GM12878 (cell line): ENCODE measurements around the gene HSPA1B. TPM values are rescaled to one million over a fixed set of nuclear protein-coding genes. Genes with fewer than 3 reads are reported as not detected.

ENCODE experiments used
- ATAC-seq: fragments of 200-7000 bp; cut with Tn5 transposase; 3 replicates; pipeline ENCODE4 v1.9.1; 2020; ENCODE audit warnings: mild to moderate bottlenecking, moderate library complexity
- BruUV-seq: library from RNA; stranded (reverse); fragments of 400-500 nt; replicated peaks from 2 replicates; lab custom pipeline; 2021; lab: Mats Ljungman, UMichigan
- CTCF ChIA-PET: fragments of 300-600 bp; sonication (Branson Sonifier 250); formaldehyde crosslinking; extraction: SDS; loops from one replicate; lab custom pipeline; 2021; ENCODE audit warnings: inconsistent platforms; lab: Yijun Ruan, JAX
- POLR2A ChIA-PET: fragments of 350-600 bp; formaldehyde crosslinking; extraction: SDS; loops from one replicate; lab custom pipeline; 2021; ENCODE audit warnings: inconsistent platforms; lab: Charles Lee
- RAD21 ChIA-PET: fragments of 300-600 bp; sonication (Branson Sonifier 250); formaldehyde crosslinking; loops from one replicate; lab custom pipeline; 2023; ENCODE audit warnings: antibody characterized with exemption; ENCODE audit not compliant: unreplicated experiment; lab: Charles Lee
- SMC1A ChIA-PET: fragments of 300-600 bp; sonication (Branson Sonifier 250); formaldehyde crosslinking; loops from one replicate; lab custom pipeline; 2023; ENCODE audit not compliant: unreplicated experiment, uncharacterized antibody; lab: Charles Lee
- DNase-seq: peaks from one replicate; pipeline ENCODE4 v3.0.0-alpha.2; 2011; ENCODE audit warnings: low read depth, low spot score
- FAIRE-seq: peaks from 3 replicates; lab custom pipeline; 2011; peaks lifted over from hg19 to GRCh38; lab: Jason Lieb, UNC
- H2AFZ ChIP-seq: 2 replicates; pipeline ENCODE4 v1.6.0; 2011; ENCODE audit warnings: low read depth, low read length, control low read depth; ENCODE audit not compliant: control insufficient read depth
- H3K27ac ChIP-seq: 2 replicates; pipeline ENCODE4 v1.5.1; 2011; ENCODE audit warnings: control low read depth; ENCODE audit not compliant: control insufficient read depth, insufficient read depth
- H3K27me3 ChIP-seq, 2 experiments: replicated peaks in 1 of 2; 2 replicates each; pipeline versions ENCODE4 v1.6.0 to v1.6.1; 2011; ENCODE audit warnings: low read length in 1 of 2; ENCODE audit not compliant: control insufficient read depth in 2 of 2, insufficient read depth in 2 of 2
- H3K36me3 ChIP-seq, 2 experiments: 2 replicates each; pipeline ENCODE4 v1.5.1; 2011; ENCODE audit warnings: low read length in 1 of 2; ENCODE audit not compliant: control insufficient read depth in 2 of 2, insufficient read depth in 2 of 2
- H3K4me1 ChIP-seq: 2 replicates; pipeline ENCODE4 v1.6.1; 2011; ENCODE audit warnings: mild to moderate bottlenecking, low read length, moderate library complexity, mixed read lengths; ENCODE audit not compliant: control insufficient read depth, insufficient read depth
- H3K4me2 ChIP-seq: 2 replicates; pipeline ENCODE4 v1.6.0; 2011; ENCODE audit warnings: control low read depth; ENCODE audit not compliant: control insufficient read depth, insufficient read depth
- H3K4me3 ChIP-seq: fragments of 200-600 bp; sonication (generic); 2 replicates; pipeline ENCODE4 v1.5.1; 2016
- H3K79me2 ChIP-seq: 2 replicates; pipeline ENCODE4 v1.6.0; 2011; ENCODE audit warnings: low read length; ENCODE audit not compliant: control insufficient read depth, insufficient read depth
- H3K9ac ChIP-seq: 2 replicates; pipeline ENCODE4 v1.8.0; 2011; ENCODE audit warnings: low read length, control low read depth, mixed read lengths; ENCODE audit not compliant: control insufficient read depth, insufficient read depth
- H3K9me3 ChIP-seq: replicated peaks from 3 replicates; pipeline ENCODE4 v1.5.1; 2011; ENCODE audit warnings: mild to moderate bottlenecking, low read length; ENCODE audit not compliant: control insufficient read depth, insufficient read depth
- H4K20me1 ChIP-seq: 2 replicates; pipeline ENCODE4 v1.6.0; 2011; ENCODE audit not compliant: control insufficient read depth, insufficient read depth
- CHD4 ChIP-seq: fragments of 200-600 bp; sonication (generic); IDR thresholded peaks from 2 replicates; pipeline ENCODE4 v1.6.1; 2016; ENCODE audit warnings: mild to moderate bottlenecking
- GATAD2B ChIP-seq: fragments of 450-650 bp; conservative IDR thresholded peaks from 2 replicates; pipeline ENCODE4 v1.6.1; 2017; ENCODE audit warnings: low read depth, mild to moderate bottlenecking, moderate library complexity
- KLF5 ChIP-seq: fragments of 450-650 bp; IDR thresholded peaks from 2 replicates; pipeline ENCODE4 v1.6.1; 2014; ENCODE audit warnings: mild to moderate bottlenecking; ENCODE audit not compliant: partially characterized antibody
- NFYA ChIP-seq: IDR thresholded peaks from 2 replicates; pipeline ENCODE4 v1.6.1; 2011; ENCODE audit warnings: low read depth, mild to moderate bottlenecking, low read length, improper control_type of control experiment, borderline replicate concordance
- POLR2AphosphoS2 ChIP-seq: IDR thresholded peaks from 2 replicates; pipeline ENCODE4 v1.6.1; 2011; ENCODE audit warnings: low read depth, mild to moderate bottlenecking, low read length, improper control_type of control experiment, moderate library complexity
- SP1 ChIP-seq: IDR thresholded peaks from one replicate; pipeline ENCODE4 v1.6.1; 2011; ENCODE audit warnings: low read depth, low read length
- SREBF2 ChIP-seq: IDR thresholded peaks from 2 replicates; pipeline ENCODE4 v1.6.1; 2012; ENCODE audit warnings: mild to moderate bottlenecking, low read length
- SUPT20H ChIP-seq: IDR thresholded peaks from 2 replicates; pipeline ENCODE4 v1.6.1; 2011; ENCODE audit warnings: low read depth, mild to moderate bottlenecking, low read length, moderate library complexity, borderline replicate concordance; ENCODE audit not compliant: control insufficient read depth
- WGBS: methylation state at CpG from one replicate; pipeline ENCODE4 v1.1.6; 2016; ENCODE audit warnings: low lambda C conversion rate; ENCODE audit not compliant: insufficient replicate concordance, insufficient coverage; ENCODE audit errors: missing lambda C conversion rate; 5-methylcytosine and 5-hydroxymethylcytosine counted together
- in situ Hi-C: fragments of 300-500 bp; cut with MboI; formaldehyde crosslinking; loops from 9 replicates; pipeline ENCODE4 v1.14.3; 2018; ENCODE audit warnings: mixed read lengths
- intact Hi-C: fragments of 100-400 bp; cut with micrococcal nuclease; formaldehyde crosslinking; loops from one replicate; pipeline ENCODE4 v1.14.2; 2022; ENCODE audit not compliant: unreplicated experiment
- polyA plus RNA-seq, 11 experiments: library from polyadenylated mRNA; depleted of rRNA in 4 of 11; unstranded in 6 of 11; stranded (reverse) in 5 of 11; fragments of >200 nt; fragmentation: Nextera tagmentation in 4 of 11; fragmentation: Illumina TruSeq in 1 of 11; extraction: Ambion mirVana in 4 of 11; extraction: Trizol in 1 of 11; gene quantifications; 1 replicate in 1 of 11; 2 replicates in 10 of 11; pipeline versions ENCODE4 v1.2.1 to v1.2.3, GENCODE V29; 2011 to 2016; ENCODE audit warnings: inconsistent platforms in 2 of 11, missing spikeins in 2 of 11, low read depth in 1 of 11
- total RNA-seq, 4 experiments: library from RNA; depleted of rRNA in 3 of 4; stranded (reverse); fragments of >200 nt in 3 of 4; fragmentation: Illumina TruSeq in 1 of 4; extraction: Trizol in 1 of 4; gene quantifications; 2 replicates each; pipeline versions ENCODE4 v1.2.1 to v1.2.3, GENCODE V29; 2013 to 2021
- TF ChIP-seq, protein P1 (sequence below): fragments of 450-650 bp; IDR thresholded peaks from 2 replicates; pipeline ENCODE4 v1.6.1; 2017; ENCODE audit warnings: low read depth, mild to moderate bottlenecking, moderate library complexity
- TF ChIP-seq, protein P2 (sequence below): IDR thresholded peaks from 2 replicates; pipeline ENCODE4 v1.6.1; 2011; ENCODE audit warnings: mild to moderate bottlenecking, low read depth, low read length, moderate library complexity; ENCODE audit not compliant: insufficient replicate concordance
- TF ChIP-seq, protein P3 (sequence below): IDR thresholded peaks from 2 replicates; pipeline ENCODE4 v1.6.1; 2011; ENCODE audit warnings: low read depth, mild to moderate bottlenecking, low read length, moderate library complexity, borderline replicate concordance; ENCODE audit errors: extremely low read depth
- TF ChIP-seq, protein P4 (sequence below): fragments of 450-650 bp; IDR thresholded peaks from 2 replicates; pipeline ENCODE4 v1.6.1; 2016; ENCODE audit warnings: mild to moderate bottlenecking

HSPA1B gene
- total and polyA plus RNA-seq, 10 of the 15 experiments (the other 5 are each of a cell fraction or from before 2014, with no cell fraction given), result 0.11 to 40.5 (median 12.8) TPM

DNA sequence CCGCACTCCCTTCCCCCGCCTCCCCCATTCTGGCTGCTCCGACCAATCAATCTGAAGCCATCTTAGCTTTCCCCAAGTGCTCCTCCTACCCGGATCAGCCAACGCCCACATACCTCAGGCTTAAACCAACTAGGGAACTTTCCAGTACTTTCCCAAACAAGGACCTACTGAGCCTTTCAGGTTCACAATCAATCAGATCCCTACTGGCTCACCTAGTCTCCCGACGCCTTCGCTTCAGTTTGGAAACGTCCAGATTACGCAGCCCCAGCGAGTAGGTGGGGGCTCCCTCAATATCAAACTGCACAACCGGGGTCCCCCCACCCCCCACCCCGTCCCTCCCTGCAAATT, 12.9 kb upstream of the HSPA1B start (continued):
- TF ChIP-seq, protein P1, sequence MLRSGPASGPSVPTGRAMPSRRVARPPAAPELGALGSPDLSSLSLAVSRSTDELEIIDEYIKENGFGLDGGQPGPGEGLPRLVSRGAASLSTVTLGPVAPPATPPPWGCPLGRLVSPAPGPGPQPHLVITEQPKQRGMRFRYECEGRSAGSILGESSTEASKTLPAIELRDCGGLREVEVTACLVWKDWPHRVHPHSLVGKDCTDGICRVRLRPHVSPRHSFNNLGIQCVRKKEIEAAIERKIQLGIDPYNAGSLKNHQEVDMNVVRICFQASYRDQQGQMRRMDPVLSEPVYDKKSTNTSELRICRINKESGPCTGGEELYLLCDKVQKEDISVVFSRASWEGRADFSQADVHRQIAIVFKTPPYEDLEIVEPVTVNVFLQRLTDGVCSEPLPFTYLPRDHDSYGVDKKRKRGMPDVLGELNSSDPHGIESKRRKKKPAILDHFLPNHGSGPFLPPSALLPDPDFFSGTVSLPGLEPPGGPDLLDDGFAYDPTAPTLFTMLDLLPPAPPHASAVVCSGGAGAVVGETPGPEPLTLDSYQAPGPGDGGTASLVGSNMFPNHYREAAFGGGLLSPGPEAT, result peak; percentile 75
- TF ChIP-seq, protein P2, sequence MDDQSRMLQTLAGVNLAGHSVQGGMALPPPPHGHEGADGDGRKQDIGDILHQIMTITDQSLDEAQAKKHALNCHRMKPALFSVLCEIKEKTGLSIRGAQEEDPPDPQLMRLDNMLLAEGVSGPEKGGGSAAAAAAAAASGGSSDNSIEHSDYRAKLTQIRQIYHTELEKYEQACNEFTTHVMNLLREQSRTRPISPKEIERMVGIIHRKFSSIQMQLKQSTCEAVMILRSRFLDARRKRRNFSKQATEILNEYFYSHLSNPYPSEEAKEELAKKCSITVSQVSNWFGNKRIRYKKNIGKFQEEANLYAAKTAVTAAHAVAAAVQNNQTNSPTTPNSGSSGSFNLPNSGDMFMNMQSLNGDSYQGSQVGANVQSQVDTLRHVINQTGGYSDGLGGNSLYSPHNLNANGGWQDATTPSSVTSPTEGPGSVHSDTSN, result peak; percentile 38
- TF ChIP-seq NFYA (no peak), KLF5 (no peak)

GRCh38 chr6:31815025-31815838, 12.3 kb upstream of the HSPA1B start, which contains the start of the genes HSPA1A and HSPA1L:
Gene HSPA1A (plus strand): TSS chr6:31815543. CDS start chr6:31815757, 214 bp downstream.
Gene HSPA1L (minus strand): TSS chr6:31815283. CDS start chr6:31811972, 3,311 bp downstream.
- Histone ChIP-seq H3K9me3 (no peaks in the 10 kb centered on the region), H3K27me3 (no peaks in the 10 kb centered on the region), H4K20me1 (no peaks in the 10 kb centered on the region), H3K9ac (peak within 1 kb of the TSS; percentile 64), H3K4me1 (peaks cover 29% of the 10 kb centered on the region), H3K4me2 (peak within 1 kb of the TSS; percentile 90), H3K4me3 (peak within 1 kb of the TSS; percentile 94), H3K27ac (peak within 1 kb of the TSS; percentile 58), H3K36me3 (no peaks in the 10 kb centered on the region), H2AFZ (peak within 1 kb of the TSS; percentile 91), H3K79me2 (no peaks in the 10 kb centered on the region; the same call in 1 of the 2 replicates)
- ATAC-seq (peak; percentile 58), FAIRE-seq (peak; percentile 27), DNase-seq (no peak)
- intact Hi-C loops, result no loop called here
- CTCF ChIA-PET, result interaction anchor here (0.8 to 1.1 kb wide), 7 partner anchors 8 to 134 kb away, joined by 3 to 6 read pairs (median 3); partner anchors contain the start of genes LSM2 and LY6G5C
- WGBS, result 1% methylated on average over 54 of the region's 56 CpGs
- SMC1A ChIA-PET, result interaction anchor here (1.0 to 3.0 kb wide), 8 partner anchors 9 to 85 kb away, joined by 3 to 10 read pairs (median 4); partner anchors contain the start of gene LSM2
- BruUV-seq, result no TSS peak
- RAD21 ChIA-PET, result interaction anchor here (0.6 to 4.3 kb wide), 10 partner anchors 9 to 258 kb away, joined by 3 to 27 read pairs (median 12); partner anchors contain the start of genes CLIC1, DDAH2, HSPA1B and LSM2
- POLR2A ChIA-PET, result interaction anchor here (0.6 to 5.2 kb wide), 11 partner anchors 9 to 194 kb away, joined by 3 to 91 read pairs (median 5); partner anchors contain the start of genes CLIC1, HSPA1B, LSM2 and MSH5
- in situ Hi-C loops, result no loop called here
- TF ChIP-seq, protein P3, sequence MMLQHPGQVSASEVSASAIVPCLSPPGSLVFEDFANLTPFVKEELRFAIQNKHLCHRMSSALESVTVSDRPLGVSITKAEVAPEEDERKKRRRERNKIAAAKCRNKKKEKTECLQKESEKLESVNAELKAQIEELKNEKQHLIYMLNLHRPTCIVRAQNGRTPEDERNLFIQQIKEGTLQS, result no peak
- TF ChIP-seq SP1, result peak; percentile 12
- 0 out of 2 replicates have a peak, but pooled peaks have one; percentile 64 for TF ChIP-seq POLR2AphosphoS2
- no peak for TF ChIP-seq CHD4
- TF ChIP-seq, protein P4, sequence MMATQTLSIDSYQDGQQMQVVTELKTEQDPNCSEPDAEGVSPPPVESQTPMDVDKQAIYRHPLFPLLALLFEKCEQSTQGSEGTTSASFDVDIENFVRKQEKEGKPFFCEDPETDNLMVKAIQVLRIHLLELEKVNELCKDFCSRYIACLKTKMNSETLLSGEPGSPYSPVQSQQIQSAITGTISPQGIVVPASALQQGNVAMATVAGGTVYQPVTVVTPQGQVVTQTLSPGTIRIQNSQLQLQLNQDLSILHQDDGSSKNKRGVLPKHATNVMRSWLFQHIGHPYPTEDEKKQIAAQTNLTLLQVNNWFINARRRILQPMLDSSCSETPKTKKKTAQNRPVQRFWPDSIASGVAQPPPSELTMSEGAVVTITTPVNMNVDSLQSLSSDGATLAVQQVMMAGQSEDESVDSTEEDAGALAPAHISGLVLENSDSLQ, result peak; percentile 52; the same call in 1 of the 2 replicates
- no peak for TF ChIP-seq SUPT20H
- TF ChIP-seq GATAD2B, result peak; percentile 62; the same call in 1 of the 2 replicates
- TF ChIP-seq SREBF2, result no peak
